HEK293T (cell line): ENCODE measurements around the gene KCNJ5.

Experiments used
- FOXA1 ChIP-seq: fragments of 450-650 bp; IDR thresholded peaks from 2 replicates; pipeline ENCODE4 v1.6.1; 2016; ENCODE audit warnings: mild to moderate bottlenecking
- FOXM1 ChIP-seq: fragments of 450-650 bp; IDR thresholded peaks from 2 replicates; pipeline ENCODE4 v1.6.1; 2017; ENCODE audit warnings: mild to moderate bottlenecking, borderline replicate concordance
- LEF1 ChIP-seq: fragments of 450-650 bp; IDR thresholded peaks from 2 replicates; pipeline ENCODE4 v1.6.1; 2017; ENCODE audit warnings: mild to moderate bottlenecking, borderline replicate concordance
- NFRKB ChIP-seq: fragments of 450-650 bp; IDR thresholded peaks from 2 replicates; pipeline ENCODE4 v1.6.1; 2016; ENCODE audit warnings: mild to moderate bottlenecking, moderate library complexity
- SUZ12 ChIP-seq: fragments of 450-650 bp; IDR thresholded peaks from 2 replicates; pipeline ENCODE4 v1.6.1; 2016; ENCODE audit warnings: mild to moderate bottlenecking

GRCh38 chr11:128900468-128900867 is 9.3 kb downstream of the KCNJ5 start:
- TF ChIP-seq FOXM1 (no peak), LEF1 (no peak), SUZ12 (no peak), FOXA1 (no peak), NFRKB (no peak)
